WTC11 (cell line): Measurements from ENCODE around the gene WWOX.

Source experiments
- ESRRA ChIP-seq: sonication (generic); formaldehyde crosslinking; IDR thresholded peaks from 2 replicates; pipeline ENCODE4 v1.8.1; 2022; ENCODE audit warnings: mild to moderate bottlenecking, missing genetic modification reagents, borderline replicate concordance
- NR1H2 ChIP-seq: sonication (generic); formaldehyde crosslinking; IDR thresholded peaks from 2 replicates; pipeline ENCODE4 v1.9.0; 2021; ENCODE audit warnings: mild to moderate bottlenecking, moderate library complexity, missing genetic modification reagents
- NR3C1 ChIP-seq: sonication (generic); formaldehyde crosslinking; conservative IDR thresholded peaks from 2 replicates; pipeline ENCODE4 v1.8.1; 2023; ENCODE audit warnings: low read depth, mild to moderate bottlenecking, missing genetic modification reagents
- TCF7 ChIP-seq: sonication (generic); formaldehyde crosslinking; IDR thresholded peaks from 2 replicates; pipeline ENCODE4 v1.8.0; 2022; ENCODE audit warnings: mild to moderate bottlenecking, low read depth, missing genetic modification reagents, moderate library complexity
- ZNF219 ChIP-seq: sonication (generic); formaldehyde crosslinking; IDR thresholded peaks from 2 replicates; pipeline ENCODE4 v1.8.0; 2023; ENCODE audit warnings: missing genetic modification reagents, mild to moderate bottlenecking, borderline replicate concordance
- ZNF232 ChIP-seq: sonication (generic); formaldehyde crosslinking; IDR thresholded peaks from 2 replicates; pipeline ENCODE4 v1.8.0; 2022; ENCODE audit warnings: mild to moderate bottlenecking, missing genetic modification reagents
- TF ChIP-seq, protein P1 (sequence below): fragments of 200-600 bp; IDR thresholded peaks from 2 replicates; pipeline ENCODE4 v1.8.0; 2022; ENCODE audit warnings: antibody characterized with exemption
- TF ChIP-seq, protein P2 (sequence below): sonication (generic); formaldehyde crosslinking; IDR thresholded peaks from 2 replicates; pipeline ENCODE4 v1.8.1; 2023; ENCODE audit warnings: mild to moderate bottlenecking, missing genetic modification reagents, borderline replicate concordance
- TF ChIP-seq, protein P3 (sequence below): sonication (generic); formaldehyde crosslinking; IDR thresholded peaks from 2 replicates; pipeline ENCODE4 v1.8.1; 2023; ENCODE audit warnings: mild to moderate bottlenecking, moderate library complexity, missing genetic modification reagents
- TF ChIP-seq, protein P4 (sequence below): sonication (generic); formaldehyde crosslinking; IDR thresholded peaks from 2 replicates; pipeline ENCODE4 v1.8.1; 2022; ENCODE audit warnings: low read depth, mild to moderate bottlenecking, moderate library complexity, missing genetic modification reagents, borderline replicate concordance
- TF ChIP-seq, protein P5 (sequence below): sonication (generic); formaldehyde crosslinking; IDR thresholded peaks from 2 replicates; pipeline ENCODE4 v1.8.0; 2023; ENCODE audit warnings: missing genetic modification reagents
- TF ChIP-seq, protein P6 (sequence below): fragments of 250-450 bp; sonication (Bioruptor Pico); conservative IDR thresholded peaks from 2 replicates; pipeline ENCODE4 v1.9.0; 2021; ENCODE audit warnings: mild to moderate bottlenecking

DNA sequence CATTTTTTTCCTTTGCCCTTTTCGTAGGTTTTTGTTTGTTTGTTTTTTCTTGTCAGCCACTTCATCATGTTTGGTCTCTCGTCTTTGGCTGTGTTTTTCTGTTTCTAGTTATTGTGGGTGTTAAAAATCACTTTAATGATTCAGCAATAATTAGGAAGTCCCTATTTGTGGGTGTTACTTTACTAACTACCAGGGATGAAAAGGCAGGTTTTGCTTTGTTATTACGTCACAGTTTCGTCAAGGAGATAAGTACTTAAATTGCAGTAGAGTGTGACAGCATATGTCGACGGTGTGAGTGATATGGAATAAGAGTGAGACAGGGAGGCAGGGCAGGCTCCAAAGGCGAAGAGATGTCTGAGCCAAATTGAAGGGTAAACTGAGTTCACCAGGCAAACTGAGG is 479.6 kb downstream of the WWOX start:
- TF ChIP-seq ZNF219 (CRISPR knock-in tag), result no peak
- TF ChIP-seq, protein P1, sequence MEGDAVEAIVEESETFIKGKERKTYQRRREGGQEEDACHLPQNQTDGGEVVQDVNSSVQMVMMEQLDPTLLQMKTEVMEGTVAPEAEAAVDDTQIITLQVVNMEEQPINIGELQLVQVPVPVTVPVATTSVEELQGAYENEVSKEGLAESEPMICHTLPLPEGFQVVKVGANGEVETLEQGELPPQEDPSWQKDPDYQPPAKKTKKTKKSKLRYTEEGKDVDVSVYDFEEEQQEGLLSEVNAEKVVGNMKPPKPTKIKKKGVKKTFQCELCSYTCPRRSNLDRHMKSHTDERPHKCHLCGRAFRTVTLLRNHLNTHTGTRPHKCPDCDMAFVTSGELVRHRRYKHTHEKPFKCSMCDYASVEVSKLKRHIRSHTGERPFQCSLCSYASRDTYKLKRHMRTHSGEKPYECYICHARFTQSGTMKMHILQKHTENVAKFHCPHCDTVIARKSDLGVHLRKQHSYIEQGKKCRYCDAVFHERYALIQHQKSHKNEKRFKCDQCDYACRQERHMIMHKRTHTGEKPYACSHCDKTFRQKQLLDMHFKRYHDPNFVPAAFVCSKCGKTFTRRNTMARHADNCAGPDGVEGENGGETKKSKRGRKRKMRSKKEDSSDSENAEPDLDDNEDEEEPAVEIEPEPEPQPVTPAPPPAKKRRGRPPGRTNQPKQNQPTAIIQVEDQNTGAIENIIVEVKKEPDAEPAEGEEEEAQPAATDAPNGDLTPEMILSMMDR, result no peak
- TF ChIP-seq, protein P2, sequence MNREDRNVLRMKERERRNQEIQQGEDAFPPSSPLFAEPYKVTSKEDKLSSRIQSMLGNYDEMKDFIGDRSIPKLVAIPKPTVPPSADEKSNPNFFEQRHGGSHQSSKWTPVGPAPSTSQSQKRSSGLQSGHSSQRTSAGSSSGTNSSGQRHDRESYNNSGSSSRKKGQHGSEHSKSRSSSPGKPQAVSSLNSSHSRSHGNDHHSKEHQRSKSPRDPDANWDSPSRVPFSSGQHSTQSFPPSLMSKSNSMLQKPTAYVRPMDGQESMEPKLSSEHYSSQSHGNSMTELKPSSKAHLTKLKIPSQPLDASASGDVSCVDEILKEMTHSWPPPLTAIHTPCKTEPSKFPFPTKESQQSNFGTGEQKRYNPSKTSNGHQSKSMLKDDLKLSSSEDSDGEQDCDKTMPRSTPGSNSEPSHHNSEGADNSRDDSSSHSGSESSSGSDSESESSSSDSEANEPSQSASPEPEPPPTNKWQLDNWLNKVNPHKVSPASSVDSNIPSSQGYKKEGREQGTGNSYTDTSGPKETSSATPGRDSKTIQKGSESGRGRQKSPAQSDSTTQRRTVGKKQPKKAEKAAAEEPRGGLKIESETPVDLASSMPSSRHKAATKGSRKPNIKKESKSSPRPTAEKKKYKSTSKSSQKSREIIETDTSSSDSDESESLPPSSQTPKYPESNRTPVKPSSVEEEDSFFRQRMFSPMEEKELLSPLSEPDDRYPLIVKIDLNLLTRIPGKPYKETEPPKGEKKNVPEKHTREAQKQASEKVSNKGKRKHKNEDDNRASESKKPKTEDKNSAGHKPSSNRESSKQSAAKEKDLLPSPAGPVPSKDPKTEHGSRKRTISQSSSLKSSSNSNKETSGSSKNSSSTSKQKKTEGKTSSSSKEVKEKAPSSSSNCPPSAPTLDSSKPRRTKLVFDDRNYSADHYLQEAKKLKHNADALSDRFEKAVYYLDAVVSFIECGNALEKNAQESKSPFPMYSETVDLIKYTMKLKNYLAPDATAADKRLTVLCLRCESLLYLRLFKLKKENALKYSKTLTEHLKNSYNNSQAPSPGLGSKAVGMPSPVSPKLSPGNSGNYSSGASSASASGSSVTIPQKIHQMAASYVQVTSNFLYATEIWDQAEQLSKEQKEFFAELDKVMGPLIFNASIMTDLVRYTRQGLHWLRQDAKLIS (CRISPR knock-in tag), result no peak
- TF ChIP-seq NR1H2 (CRISPR knock-in tag), result no peak
- TF ChIP-seq, protein P3, sequence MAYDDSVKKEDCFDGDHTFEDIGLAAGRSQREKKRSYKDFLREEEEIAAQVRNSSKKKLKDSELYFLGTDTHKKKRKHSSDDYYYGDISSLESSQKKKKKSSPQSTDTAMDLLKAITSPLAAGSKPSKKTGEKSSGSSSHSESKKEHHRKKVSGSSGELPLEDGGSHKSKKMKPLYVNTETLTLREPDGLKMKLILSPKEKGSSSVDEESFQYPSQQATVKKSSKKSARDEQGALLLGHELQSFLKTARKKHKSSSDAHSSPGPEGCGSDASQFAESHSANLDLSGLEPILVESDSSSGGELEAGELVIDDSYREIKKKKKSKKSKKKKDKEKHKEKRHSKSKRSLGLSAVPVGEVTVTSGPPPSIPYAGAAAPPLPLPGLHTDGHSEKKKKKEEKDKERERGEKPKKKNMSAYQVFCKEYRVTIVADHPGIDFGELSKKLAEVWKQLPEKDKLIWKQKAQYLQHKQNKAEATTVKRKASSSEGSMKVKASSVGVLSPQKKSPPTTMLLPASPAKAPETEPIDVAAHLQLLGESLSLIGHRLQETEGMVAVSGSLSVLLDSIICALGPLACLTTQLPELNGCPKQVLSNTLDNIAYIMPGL (CRISPR knock-in tag), result no peak
- TF ChIP-seq, protein P4, sequence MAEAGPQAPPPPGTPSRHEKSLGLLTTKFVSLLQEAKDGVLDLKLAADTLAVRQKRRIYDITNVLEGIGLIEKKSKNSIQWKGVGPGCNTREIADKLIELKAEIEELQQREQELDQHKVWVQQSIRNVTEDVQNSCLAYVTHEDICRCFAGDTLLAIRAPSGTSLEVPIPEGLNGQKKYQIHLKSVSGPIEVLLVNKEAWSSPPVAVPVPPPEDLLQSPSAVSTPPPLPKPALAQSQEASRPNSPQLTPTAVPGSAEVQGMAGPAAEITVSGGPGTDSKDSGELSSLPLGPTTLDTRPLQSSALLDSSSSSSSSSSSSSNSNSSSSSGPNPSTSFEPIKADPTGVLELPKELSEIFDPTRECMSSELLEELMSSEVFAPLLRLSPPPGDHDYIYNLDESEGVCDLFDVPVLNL (CRISPR knock-in tag), result no peak
- TF ChIP-seq NR3C1 (CRISPR knock-in tag), result no peak
- TF ChIP-seq, protein P5, sequence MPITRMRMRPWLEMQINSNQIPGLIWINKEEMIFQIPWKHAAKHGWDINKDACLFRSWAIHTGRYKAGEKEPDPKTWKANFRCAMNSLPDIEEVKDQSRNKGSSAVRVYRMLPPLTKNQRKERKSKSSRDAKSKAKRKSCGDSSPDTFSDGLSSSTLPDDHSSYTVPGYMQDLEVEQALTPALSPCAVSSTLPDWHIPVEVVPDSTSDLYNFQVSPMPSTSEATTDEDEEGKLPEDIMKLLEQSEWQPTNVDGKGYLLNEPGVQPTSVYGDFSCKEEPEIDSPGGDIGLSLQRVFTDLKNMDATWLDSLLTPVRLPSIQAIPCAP (CRISPR knock-in tag), result no peak
- TF ChIP-seq ESRRA, result no peak
- no peak for TF ChIP-seq TCF7 (CRISPR knock-in tag)
- TF ChIP-seq, protein P6, sequence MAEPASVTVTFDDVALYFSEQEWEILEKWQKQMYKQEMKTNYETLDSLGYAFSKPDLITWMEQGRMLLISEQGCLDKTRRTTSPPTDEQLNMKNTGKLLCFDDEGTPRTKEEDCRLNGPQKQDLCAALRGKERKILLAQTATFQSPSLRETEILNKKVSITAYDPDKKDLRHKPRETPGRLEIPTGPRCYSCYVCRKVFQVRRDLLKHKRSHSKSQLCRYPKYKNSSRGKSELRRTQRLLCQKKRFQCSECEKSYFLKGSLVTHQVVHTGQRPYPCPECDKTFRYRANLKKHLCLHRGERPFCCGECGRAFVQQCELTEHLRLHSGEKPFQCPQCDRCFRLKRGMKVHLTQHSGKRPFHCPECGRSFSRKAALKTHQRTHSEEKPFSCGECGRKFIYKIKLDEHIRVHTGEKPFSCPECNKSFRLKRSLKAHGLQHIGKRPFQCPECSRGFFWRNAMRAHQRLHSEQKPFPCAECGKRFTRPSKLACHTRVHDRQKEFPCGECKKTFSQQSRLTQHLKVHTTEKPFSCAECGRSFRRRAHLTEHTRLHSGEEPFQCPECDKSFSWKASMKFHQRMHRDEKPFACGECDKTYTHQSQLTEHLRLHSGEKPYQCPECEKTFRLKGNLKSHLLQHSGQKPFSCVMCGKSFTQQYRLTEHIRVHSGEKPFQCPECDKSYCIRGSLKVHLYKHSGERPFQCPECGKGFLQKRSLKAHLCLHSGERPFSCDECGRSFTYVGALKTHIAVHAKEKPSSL (CRISPR knock-in tag), result no peak
- TF ChIP-seq ZNF232 (CRISPR knock-in tag), result no peak
